GM18499 (cell line): ENCODE data around the gene PET100.

ENCODE experiments used
- ATAC-seq: cut with Tn5 transposase; IDR thresholded peaks from one replicate; pipeline ENCODE4 v1.9.1; 2021; ENCODE audit warnings: moderate number of reproducible peaks; ENCODE audit not compliant: insufficient read depth, unreplicated experiment

Gene PET100

GRCh38 chr19:7611541-7612279 lies 17.9 kb upstream of the PET100 start:
- no peak for ATAC-seq

GRCh38 chr19:7612282-7613274 lies 17.0 kb upstream of the PET100 start:
- no peak for ATAC-seq

GRCh38 chr19:7614859-7615741 lies 14.5 kb upstream of the PET100 start:
- no peak for ATAC-seq

- ATAC-seq = no peak
Measured at GRCh38 chr19:7617172-7617571, 12.4 kb upstream of the PET100 start.

GRCh38 chr19:7617735-7618134 lies 11.9 kb upstream of the PET100 start:
- no peak for ATAC-seq

- ATAC-seq = no peak
Measured at GRCh38 chr19:7618348-7618747, 11.2 kb upstream of the PET100 start.

GRCh38 chr19:7618771-7619510 lies 10.7 kb upstream of the PET100 start:
- no peak for ATAC-seq

GRCh38 chr19:7619671-7620441 lies 9.7 kb upstream of the PET100 start:
- ATAC-seq = no peak

- ATAC-seq = no peak
Measured at GRCh38 chr19:7620442-7621412, 8.9 kb upstream of the PET100 start.

GRCh38 chr19:7622933-7623685 lies 6.5 kb upstream of the PET100 start:
- no peak for ATAC-seq

GRCh38 chr19:7623725-7624603 lies 5.6 kb upstream of the PET100 start:
- ATAC-seq = no peak

GRCh38 chr19:7624810-7625209 lies 4.8 kb upstream of the PET100 start:
- ATAC-seq = no peak

- ATAC-seq = no peak
Measured at GRCh38 chr19:7625763-7626372, 3.7 kb upstream of the PET100 start.

GRCh38 chr19:7627166-7627565 lies 2.4 kb upstream of the PET100 start:
- no peak for ATAC-seq

- no peak for ATAC-seq
Measured at GRCh38 chr19:7628589-7629311, 843 bp upstream of the PET100 start.
